Measurements from ENCODE around the gene UBE3B.

GRCh38 chr12:109532721-109533486 lies 55.5 kb downstream of the UBE3B start:
- TF ChIP-seq POLR2A (IDR thresholded peaks at IDR 0.05; ENCODE audit: low read depth, low read length) (no peak), POLR2AphosphoS5 (IDR thresholded peaks at IDR 0.05; ENCODE audit: low read depth, low read length) (no peak)
